ENCODE data around the gene INAFM1.
A peak's percentile ranks its signal among the peaks of the same experiment; 100 is the strongest.
"Not testable (repeated sequence)": the region's sequence is repeated elsewhere in the genome, so short reads cannot be mapped to it uniquely, and the experiment has no call there.

The INAFM1 gene

GRCh38 chr19:47240996-47241918 lies 33.4 kb upstream of the INAFM1 start:
- peak; percentile 85 for DNase-seq (ENCODE audit: low spot score)
- no peak for TF ChIP-seq CTCF (IDR thresholded peaks at IDR 0.05; ENCODE audit: borderline replicate concordance, control extremely low read depth, extremely low read depth, insufficient read depth, missing control alignments)
- in situ Hi-C loops (cut with MboI; ENCODE audit: low sequenced_read_pairs, unreplicated experiment): loop anchor here (5.0 kb wide), 1 partner anchor 89 kb away; no protein-coding TSS in a partner anchor

GRCh38 chr19:47241919-47242577 lies 32.6 kb upstream of the INAFM1 start:
- DNase-seq (ENCODE audit: low spot score): peak; percentile 12
- in situ Hi-C loops (cut with MboI; ENCODE audit: low sequenced_read_pairs, unreplicated experiment): loop anchor here (5.0 kb wide), 1 partner anchor 90 kb away; no protein-coding TSS in a partner anchor
- TF ChIP-seq CTCF (IDR thresholded peaks at IDR 0.05; ENCODE audit: borderline replicate concordance, control extremely low read depth, extremely low read depth, insufficient read depth, missing control alignments): no peak

- no peak for TF ChIP-seq CTCF (IDR thresholded peaks at IDR 0.05; ENCODE audit: borderline replicate concordance, control extremely low read depth, extremely low read depth, insufficient read depth, missing control alignments)
- in situ Hi-C loops (cut with MboI; ENCODE audit: low sequenced_read_pairs, unreplicated experiment): loop anchor here (5.0 kb wide), 1 partner anchor 91 kb away; no protein-coding TSS in a partner anchor
- DNase-seq (ENCODE audit: low spot score): no peak
Observed at GRCh38 chr19:47243364-47243775, 31.3 kb upstream of the INAFM1 start.

- peak; percentile 98 for TF ChIP-seq CTCF (IDR thresholded peaks at IDR 0.05; ENCODE audit: borderline replicate concordance, control extremely low read depth, extremely low read depth, insufficient read depth, missing control alignments)
- peak; percentile 92 for DNase-seq (ENCODE audit: low spot score)
- in situ Hi-C loops (cut with MboI; ENCODE audit: low sequenced_read_pairs, unreplicated experiment): loop anchor here (5.0 kb wide), 1 partner anchor 92 kb away; no protein-coding TSS in a partner anchor
Observed at GRCh38 chr19:47243776-47244547, 30.7 kb upstream of the INAFM1 start.

GRCh38 chr19:47247308-47247990 lies 27.2 kb upstream of the INAFM1 start:
- in situ Hi-C loops (cut with MboI; ENCODE audit: low sequenced_read_pairs, unreplicated experiment): no loop called here
- peak; percentile 79 for DNase-seq (ENCODE audit: low spot score)
- TF ChIP-seq CTCF (IDR thresholded peaks at IDR 0.05; ENCODE audit: borderline replicate concordance, control extremely low read depth, extremely low read depth, insufficient read depth, missing control alignments): peak; percentile 80

- in situ Hi-C loops (cut with MboI; ENCODE audit: low sequenced_read_pairs, unreplicated experiment); DNase-seq (ENCODE audit: low spot score): not testable (repeated sequence)
Observed at GRCh38 chr19:47253016-47253415, 21.7 kb upstream of the INAFM1 start.

Measured in GM13976 (cell line).